DMS79 (cell line): Measurements from ENCODE around the gene KCTD5.

Source experiments
- DNase-seq: peaks from one replicate; lab custom pipeline; 2025; lab: John Stamatoyannopoulos, UW

The KCTD5 gene

DNA sequence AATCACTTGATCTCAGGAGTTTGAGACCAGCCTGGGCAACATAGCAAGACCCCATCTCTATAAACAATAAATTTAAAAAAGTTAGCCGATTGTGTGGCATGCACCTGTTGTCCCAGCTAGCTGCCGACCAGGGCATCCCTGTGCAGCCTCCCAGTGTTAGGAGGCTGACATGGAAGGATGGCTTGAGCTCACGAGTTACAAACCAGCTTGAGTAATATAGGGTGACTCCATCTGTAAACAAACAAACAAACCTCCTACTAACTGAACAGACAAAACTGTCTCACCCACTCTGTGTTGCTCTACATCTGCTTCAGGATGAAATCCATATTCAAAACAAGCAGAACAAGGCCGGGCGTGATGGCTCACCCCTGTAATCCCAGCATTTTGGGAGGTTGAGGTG is 44.6 kb downstream of the KCTD5 start:
- DNase-seq = no peak

DNA sequence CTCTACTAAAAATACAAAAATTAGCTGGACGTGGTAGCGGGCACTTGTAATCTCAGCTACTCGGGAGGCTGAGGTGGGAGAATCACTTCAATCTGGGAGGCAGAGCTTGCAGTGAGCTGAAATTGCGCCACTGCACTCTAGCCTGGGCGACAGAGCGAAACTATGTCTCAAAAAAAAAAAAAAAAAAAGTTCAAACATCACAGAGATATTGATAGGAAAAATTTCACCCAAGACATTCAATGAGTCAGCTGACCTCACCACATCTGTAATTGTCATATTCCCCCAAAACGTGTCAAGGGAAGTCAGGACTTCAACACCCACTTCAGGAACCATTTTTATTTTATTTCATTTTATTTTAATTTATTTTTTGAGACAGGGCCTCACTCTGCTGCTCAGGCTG is 45.7 kb downstream of the KCTD5 start:
- no peak for DNase-seq

GRCh38 chr16:2734844-2735515 is 52.7 kb downstream of the KCTD5 start:
- DNase-seq = no peak

GRCh38 chr16:2736476-2737237 is 54.3 kb downstream of the KCTD5 start:
- DNase-seq = no peak

DNA sequence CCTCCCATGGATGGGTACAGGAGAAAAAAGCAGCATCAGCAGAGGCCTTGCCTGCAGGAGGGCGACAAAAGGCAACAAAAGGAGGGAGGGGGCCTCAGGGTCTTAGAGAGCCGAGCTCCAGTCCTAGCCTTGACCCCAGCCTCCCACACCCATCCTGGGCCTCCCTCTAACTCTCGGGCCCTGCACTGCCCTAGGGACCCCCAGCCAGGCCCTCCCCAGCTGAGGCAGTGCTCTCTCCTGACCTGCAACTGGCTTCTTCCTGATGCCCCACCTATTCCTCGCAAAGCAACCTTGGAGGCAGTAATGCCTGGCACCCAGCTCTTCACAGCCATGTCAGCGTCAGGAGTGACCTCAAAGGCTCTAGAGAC is 54.9 kb downstream of the KCTD5 start:
- DNase-seq = no peak

DNA sequence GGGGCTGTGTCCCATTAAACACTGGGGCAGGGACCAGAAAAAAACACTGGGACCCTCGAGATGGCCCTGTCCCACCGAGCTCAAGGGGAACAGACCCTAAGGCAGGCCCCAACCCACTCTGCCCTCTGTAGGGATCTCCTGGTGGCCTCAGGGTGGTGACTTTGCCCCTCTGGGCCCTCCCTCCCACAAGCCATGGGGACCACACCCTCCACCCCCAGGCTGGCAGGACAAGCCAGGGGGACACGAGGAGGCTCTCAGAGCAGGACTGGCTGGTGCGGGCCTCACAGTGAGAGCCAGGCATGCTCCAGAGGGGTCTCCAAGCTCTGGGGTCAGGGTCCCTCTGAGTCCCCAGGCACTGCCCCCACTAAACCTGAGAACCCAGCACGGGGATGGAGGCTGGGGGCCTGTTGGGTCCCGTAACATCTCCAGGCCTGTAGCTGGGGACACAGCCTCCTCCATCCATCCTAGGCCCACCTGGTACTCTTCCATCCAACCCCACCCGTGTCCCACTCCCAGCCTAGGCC is 55.6 kb downstream of the KCTD5 start:
- no peak for DNase-seq

GRCh38 chr16:2738615-2739014 is 56.3 kb downstream of the KCTD5 start:
- DNase-seq = no peak

- no peak for DNase-seq
These were observed 57.5 kb downstream of the KCTD5 start for GRCh38 chr16:2739625-2740430.

- DNase-seq = no peak
These were observed 58.2 kb downstream of the KCTD5 start for GRCh38 chr16:2740476-2740875.

DNA sequence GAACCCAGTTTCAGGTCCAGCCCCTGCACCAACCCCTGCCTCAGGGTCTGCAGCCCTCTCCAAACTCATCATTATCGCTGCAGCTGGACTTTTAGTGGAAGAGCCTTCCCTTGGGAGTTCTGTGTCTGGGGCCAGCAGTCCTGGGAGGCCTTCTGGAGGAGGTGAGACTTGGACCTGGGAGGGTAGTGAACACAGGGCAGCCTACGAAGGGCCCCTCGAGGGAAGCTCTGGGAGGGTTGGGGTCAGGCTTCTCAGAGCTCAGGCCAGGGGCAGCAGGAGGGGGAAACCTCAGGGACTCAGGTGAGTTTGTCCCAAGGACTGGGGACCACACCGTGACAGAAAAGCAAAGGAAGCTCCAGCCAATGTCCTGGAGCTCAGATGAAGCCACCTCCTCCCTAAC is 58.8 kb downstream of the KCTD5 start:
- no peak for DNase-seq

DNA sequence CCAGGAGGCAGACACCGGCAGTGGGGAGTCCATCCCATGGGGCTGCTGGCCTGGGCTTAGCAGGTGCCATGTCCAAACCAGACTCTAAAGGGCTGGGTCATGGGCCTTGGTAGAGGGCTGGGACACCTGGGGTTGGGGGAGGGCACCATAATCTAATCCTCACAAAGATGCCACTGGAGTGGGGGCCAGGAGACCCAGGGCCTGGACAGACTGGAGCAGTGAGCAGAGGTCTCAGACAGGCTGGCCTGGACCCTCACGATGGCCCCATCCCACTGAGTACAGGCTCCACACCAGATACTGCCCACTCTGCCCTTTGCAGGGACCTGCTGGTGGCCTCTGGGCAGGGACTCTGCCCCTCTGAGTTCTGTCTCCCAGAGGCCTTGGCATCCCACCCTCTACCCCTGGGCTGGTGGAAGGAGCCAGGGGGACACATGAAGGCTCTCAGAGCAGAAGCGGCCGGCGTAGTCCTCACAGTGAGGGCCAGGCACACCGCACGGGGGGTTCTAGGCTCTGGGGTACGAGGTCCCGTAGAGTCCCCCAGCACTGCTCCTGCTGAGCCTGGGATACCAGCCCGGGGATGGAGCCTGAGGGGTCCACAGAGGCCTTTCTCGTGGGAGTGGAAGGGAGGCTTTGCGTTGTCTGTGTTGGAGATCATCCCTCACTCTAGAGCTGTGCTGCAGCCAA is 60.1 kb downstream of the KCTD5 start:
- no peak for DNase-seq

- no peak for DNase-seq
These were observed 60.9 kb downstream of the KCTD5 start for GRCh38 chr16:2743007-2743810.

DNA sequence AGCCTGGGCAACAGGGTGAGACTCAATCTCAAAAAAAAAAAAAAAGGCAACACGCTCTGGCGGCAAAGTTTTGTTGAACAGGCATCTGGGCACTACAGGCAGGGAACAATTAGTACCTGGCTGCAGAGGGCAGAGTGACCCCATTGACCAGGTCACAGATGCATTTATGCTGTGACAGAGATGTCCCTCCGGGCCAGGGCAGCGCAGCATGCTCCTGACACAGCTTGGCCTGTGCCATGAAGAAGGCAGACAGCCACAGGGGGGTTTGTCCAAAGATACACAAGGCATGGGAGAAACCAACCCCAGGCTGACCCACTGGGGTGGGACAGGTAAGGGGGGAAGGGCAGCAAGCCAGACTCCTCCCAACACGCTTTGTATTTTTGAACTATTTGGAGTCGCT is 62.4 kb downstream of the KCTD5 start:
- no peak for DNase-seq

- no peak for DNase-seq
These were observed 63.0 kb downstream of the KCTD5 start for GRCh38 chr16:2745116-2745890.

DNA sequence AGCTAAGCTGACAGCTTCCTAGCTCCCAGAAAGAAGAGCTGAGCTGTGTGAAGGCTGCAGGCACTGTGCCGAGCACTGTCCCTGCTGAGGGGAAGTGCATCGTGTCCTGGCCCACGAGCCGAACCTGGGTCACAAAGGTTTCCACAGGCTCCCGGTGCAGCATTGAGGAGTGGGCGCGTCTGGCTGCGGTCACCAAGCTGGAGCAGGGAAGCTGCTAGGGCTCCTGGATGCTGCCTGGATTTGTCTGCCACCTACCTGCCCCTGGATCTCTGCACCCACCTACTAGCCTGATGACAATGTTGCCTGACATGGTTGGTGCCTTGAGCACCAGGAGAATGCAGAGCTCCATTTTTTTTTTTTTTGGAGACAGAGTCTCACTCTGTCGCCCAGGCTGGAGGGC is 63.6 kb downstream of the KCTD5 start:
- DNase-seq = no peak

GRCh38 chr16:2748757-2749455 is 66.6 kb downstream of the KCTD5 start:
- DNase-seq = no peak

- no peak for DNase-seq
These were observed 67.2 kb downstream of the KCTD5 start for GRCh38 chr16:2749476-2749875.

GRCh38 chr16:2749936-2750335 is 67.6 kb downstream of the KCTD5 start:
- no peak for DNase-seq

GRCh38 chr16:2751577-2752034 is 69.3 kb downstream of the KCTD5 start:
- no peak for DNase-seq
